ENCODE results near the gene LRRN4CL.

The LRRN4CL gene

DNA sequence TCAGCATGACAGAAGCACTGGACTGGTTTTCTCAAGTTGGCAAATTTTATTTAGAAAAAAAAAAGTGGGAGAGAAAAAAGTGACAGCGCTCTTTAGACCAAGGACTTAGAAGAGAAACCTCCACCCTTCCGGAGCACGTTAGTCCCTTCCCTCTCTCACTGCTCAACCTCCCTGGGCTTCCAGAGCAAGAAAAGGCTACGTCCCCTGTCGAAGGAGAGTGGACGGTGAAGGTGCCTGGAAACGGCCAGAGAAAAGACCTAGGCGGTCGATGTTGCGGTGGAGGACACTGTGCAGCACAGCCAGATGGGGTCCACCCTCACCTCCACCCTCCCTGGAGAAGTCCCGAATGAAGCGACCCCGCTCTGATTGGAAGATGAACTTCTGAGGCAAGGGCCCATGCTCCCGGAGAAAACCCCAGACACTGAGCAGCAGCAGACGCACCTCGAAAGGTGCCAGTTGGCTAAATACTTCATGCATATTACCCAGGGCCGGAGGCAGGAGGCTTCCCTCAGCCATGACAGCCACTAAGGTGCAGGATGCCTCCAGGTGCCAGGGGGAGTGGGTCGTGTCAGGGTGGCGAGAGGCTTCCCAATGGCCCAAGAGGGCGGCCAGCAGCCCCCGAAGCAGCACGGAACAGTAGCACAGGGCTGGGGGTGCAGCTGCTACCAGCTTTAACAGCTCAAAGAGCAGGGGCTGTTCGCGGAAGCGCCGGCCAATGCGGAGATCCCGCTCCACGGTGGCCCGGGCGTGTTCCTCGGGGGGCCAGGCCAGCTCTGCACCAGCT lies 42.3 kb downstream of the LRRN4CL start:
- no peak for DNase-seq (ENCODE audit: low spot score)

DNA sequence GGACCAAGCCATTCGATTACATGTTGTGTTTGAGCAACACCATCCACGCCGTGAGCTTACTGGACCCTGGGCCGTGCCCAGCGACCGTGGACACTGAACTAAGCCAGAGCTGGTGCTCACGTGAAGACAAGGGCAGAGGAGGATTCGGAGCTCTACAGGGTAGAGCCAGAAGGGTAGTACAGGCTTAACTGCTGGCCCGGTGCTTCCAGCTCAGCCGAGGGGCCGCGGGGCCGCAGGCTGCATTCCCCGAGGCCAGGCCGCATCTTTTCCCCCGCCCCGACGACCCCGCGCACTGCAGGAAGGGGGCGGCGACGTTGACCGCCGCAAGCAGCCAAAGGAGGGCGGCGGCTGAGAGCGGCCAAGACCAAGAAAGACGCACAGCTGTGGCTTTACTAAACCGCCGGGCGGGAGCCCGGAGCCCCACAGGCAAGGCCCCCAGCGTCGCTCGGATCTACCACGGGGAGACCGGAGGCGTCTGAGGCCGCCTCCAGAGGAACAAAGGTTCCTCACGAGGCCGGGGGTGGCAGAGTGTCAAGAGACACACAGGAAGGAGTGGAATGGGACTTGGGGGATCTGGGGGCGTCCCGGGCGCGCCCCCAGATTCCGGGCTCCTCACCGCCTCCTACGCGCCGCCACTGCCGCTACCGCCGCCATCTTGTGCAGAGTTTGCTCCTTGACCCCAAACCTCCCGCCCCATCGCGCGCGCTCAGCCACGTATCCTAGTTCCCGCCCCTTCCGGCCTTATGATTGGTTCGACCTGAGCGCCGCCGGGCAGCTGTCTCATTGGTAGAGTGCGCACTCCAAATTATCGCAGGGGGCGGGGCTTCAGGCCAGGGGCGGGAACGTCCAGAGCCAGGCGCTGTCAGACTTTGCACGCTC lies 43.1 kb downstream of the LRRN4CL start, which contains the start of gene GANAB:
GANAB (minus strand) TSS at position 668 of the 879 bp plus-strand sequence; CDS start at position 654, 14 bp downstream.
- DNase-seq (ENCODE audit: low spot score) = peak; percentile 99

DNA sequence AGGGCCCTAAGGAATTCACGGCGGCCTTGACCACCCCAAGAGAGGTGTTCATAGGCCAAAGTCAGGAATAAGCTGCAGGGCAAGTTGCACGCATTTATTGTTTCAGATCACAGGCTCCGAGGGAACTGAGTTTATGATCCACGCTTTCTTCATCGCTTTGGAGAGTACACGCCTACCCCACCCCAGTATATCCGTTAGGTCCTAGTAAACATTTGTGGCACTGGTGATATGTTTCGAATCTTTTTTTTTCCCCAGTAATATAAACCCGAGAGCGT lies 43.7 kb downstream of the LRRN4CL start:
- DNase-seq (ENCODE audit: low spot score) = no peak

DNA sequence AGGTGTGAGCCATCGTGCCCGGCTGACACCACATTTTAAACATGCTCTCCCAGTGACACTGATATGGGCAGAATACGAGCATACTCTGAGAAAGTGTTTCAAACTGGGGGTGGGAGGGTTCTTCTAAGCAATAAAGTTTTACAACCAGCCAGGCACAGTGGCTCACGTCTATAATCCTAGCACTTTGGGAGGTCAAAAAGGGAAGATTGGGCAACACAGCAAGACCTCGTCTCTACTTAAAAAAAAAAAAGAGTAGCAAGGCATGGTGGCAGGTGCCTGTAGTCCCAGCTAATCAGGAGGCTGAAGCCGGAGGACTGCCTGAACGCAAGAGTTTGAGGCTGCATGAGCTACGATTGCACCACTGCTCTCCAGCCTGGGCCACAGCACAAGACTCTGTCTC lies 45.1 kb downstream of the LRRN4CL start:
- DNase-seq (ENCODE audit: low spot score) = no peak
